ENCODE data around the gene KCNAB1.
"Not testable (repeated sequence)": the region's sequence is repeated elsewhere in the genome, so short reads cannot be mapped to it uniquely, and the experiment has no call there.

Gene KCNAB1

GRCh38 chr3:156188757-156189156 lies 68.4 kb downstream of the KCNAB1 start:
- Histone ChIP-seq H3K4me1 (ENCODE audit: control insufficient read depth, insufficient read depth, low read length, poor library complexity, severe bottlenecking) (no peaks in the 10 kb centered on the region), H3K4me3 (ENCODE audit: insufficient read depth, low read depth, low read length, poor library complexity, severe bottlenecking) (no peak overlapping the region), H3K36me3 (ENCODE audit: control insufficient read depth, insufficient read depth, low read length) (no peaks in the 10 kb centered on the region), H3K9me3 (ENCODE audit: control insufficient read depth, low read length) (no peaks in the 10 kb centered on the region), H3K27me3 (replicated peaks; ENCODE audit: control insufficient read depth, insufficient read depth, low read length, poor library complexity, severe bottlenecking) (no peaks in the 10 kb centered on the region), H3K27ac (ENCODE audit: insufficient read depth, low read length, poor library complexity, severe bottlenecking) (no peak overlapping the region)
- no peak for DNase-seq

- Histone ChIP-seq H3K4me1 (ENCODE audit: control insufficient read depth, insufficient read depth, low read length, poor library complexity, severe bottlenecking) (no peaks in the 10 kb centered on the region), H3K36me3 (ENCODE audit: control insufficient read depth, insufficient read depth, low read length) (no peaks in the 10 kb centered on the region), H3K27ac (ENCODE audit: insufficient read depth, low read length, poor library complexity, severe bottlenecking) (no peak overlapping the region), H3K9me3 (ENCODE audit: control insufficient read depth, low read length) (no peaks in the 10 kb centered on the region), H3K27me3 (replicated peaks; ENCODE audit: control insufficient read depth, insufficient read depth, low read length, poor library complexity, severe bottlenecking) (no peaks in the 10 kb centered on the region), H3K4me3 (ENCODE audit: insufficient read depth, low read depth, low read length, poor library complexity, severe bottlenecking) (no peak overlapping the region)
- DNase-seq: no peak
Observed at GRCh38 chr3:156189927-156190326, 69.5 kb downstream of the KCNAB1 start.

GRCh38 chr3:156194945-156195344 lies 74.6 kb downstream of the KCNAB1 start:
- not testable (repeated sequence) for DNase-seq; H3K36me3 ChIP-seq (ENCODE audit: control insufficient read depth, insufficient read depth, low read length); H3K4me1 ChIP-seq (ENCODE audit: control insufficient read depth, insufficient read depth, low read length, poor library complexity, severe bottlenecking); H3K27me3 ChIP-seq (replicated peaks; ENCODE audit: control insufficient read depth, insufficient read depth, low read length, poor library complexity, severe bottlenecking); H3K9me3 ChIP-seq (ENCODE audit: control insufficient read depth, low read length); H3K4me3 ChIP-seq (ENCODE audit: insufficient read depth, low read depth, low read length, poor library complexity, severe bottlenecking); H3K27ac ChIP-seq (ENCODE audit: insufficient read depth, low read length, poor library complexity, severe bottlenecking)

GRCh38 chr3:156197152-156197551 lies 76.8 kb downstream of the KCNAB1 start:
- H3K9me3 ChIP-seq (ENCODE audit: control insufficient read depth, low read length); H3K36me3 ChIP-seq (ENCODE audit: control insufficient read depth, insufficient read depth, low read length); H3K4me1 ChIP-seq (ENCODE audit: control insufficient read depth, insufficient read depth, low read length, poor library complexity, severe bottlenecking); H3K27ac ChIP-seq (ENCODE audit: insufficient read depth, low read length, poor library complexity, severe bottlenecking); H3K4me3 ChIP-seq (ENCODE audit: insufficient read depth, low read depth, low read length, poor library complexity, severe bottlenecking); H3K27me3 ChIP-seq (replicated peaks; ENCODE audit: control insufficient read depth, insufficient read depth, low read length, poor library complexity, severe bottlenecking); DNase-seq: not testable (repeated sequence)

GRCh38 chr3:156201411-156202405 lies 81.3 kb downstream of the KCNAB1 start:
- DNase-seq: no peak
- Histone ChIP-seq H3K4me3 (ENCODE audit: insufficient read depth, low read depth, low read length, poor library complexity, severe bottlenecking) (no peak overlapping the region), H3K27me3 (replicated peaks; ENCODE audit: control insufficient read depth, insufficient read depth, low read length, poor library complexity, severe bottlenecking) (peaks cover 3% of the 10 kb centered on the region), H3K9me3 (ENCODE audit: control insufficient read depth, low read length) (no peaks in the 10 kb centered on the region), H3K36me3 (ENCODE audit: control insufficient read depth, insufficient read depth, low read length) (no peaks in the 10 kb centered on the region), H3K27ac (ENCODE audit: insufficient read depth, low read length, poor library complexity, severe bottlenecking) (no peak overlapping the region), H3K4me1 (ENCODE audit: control insufficient read depth, insufficient read depth, low read length, poor library complexity, severe bottlenecking) (no peaks in the 10 kb centered on the region)

- H3K36me3 ChIP-seq (ENCODE audit: control insufficient read depth, insufficient read depth, low read length): no peaks in the 10 kb centered on the region
- H3K27ac ChIP-seq (ENCODE audit: insufficient read depth, low read length, poor library complexity, severe bottlenecking): no peak overlapping the region
- H3K4me3 ChIP-seq (ENCODE audit: insufficient read depth, low read depth, low read length, poor library complexity, severe bottlenecking): no peak overlapping the region
- H3K4me1 ChIP-seq (ENCODE audit: control insufficient read depth, insufficient read depth, low read length, poor library complexity, severe bottlenecking): no peaks in the 10 kb centered on the region
- peaks cover 3% of the 10 kb centered on the region for H3K27me3 ChIP-seq (replicated peaks; ENCODE audit: control insufficient read depth, insufficient read depth, low read length, poor library complexity, severe bottlenecking)
- H3K9me3 ChIP-seq (ENCODE audit: control insufficient read depth, low read length): no peaks in the 10 kb centered on the region
- DNase-seq: no peak
Observed at GRCh38 chr3:156206157-156206556, 85.8 kb downstream of the KCNAB1 start.

GRCh38 chr3:156207802-156208685 lies 87.7 kb downstream of the KCNAB1 start:
- no peaks in the 10 kb centered on the region for H3K27me3 ChIP-seq (replicated peaks; ENCODE audit: control insufficient read depth, insufficient read depth, low read length, poor library complexity, severe bottlenecking)
- no peaks in the 10 kb centered on the region for H3K4me1 ChIP-seq (ENCODE audit: control insufficient read depth, insufficient read depth, low read length, poor library complexity, severe bottlenecking)
- no peaks in the 10 kb centered on the region for H3K36me3 ChIP-seq (ENCODE audit: control insufficient read depth, insufficient read depth, low read length)
- H3K27ac ChIP-seq (ENCODE audit: insufficient read depth, low read length, poor library complexity, severe bottlenecking): no peak overlapping the region
- no peak for DNase-seq
- H3K4me3 ChIP-seq (ENCODE audit: insufficient read depth, low read depth, low read length, poor library complexity, severe bottlenecking): no peak overlapping the region
- H3K9me3 ChIP-seq (ENCODE audit: control insufficient read depth, low read length): no peaks in the 10 kb centered on the region

GRCh38 chr3:156209631-156210335 lies 89.4 kb downstream of the KCNAB1 start:
- Histone ChIP-seq H3K27me3 (replicated peaks; ENCODE audit: control insufficient read depth, insufficient read depth, low read length, poor library complexity, severe bottlenecking) (no peaks in the 10 kb centered on the region), H3K4me3 (ENCODE audit: insufficient read depth, low read depth, low read length, poor library complexity, severe bottlenecking) (no peak overlapping the region), H3K9me3 (ENCODE audit: control insufficient read depth, low read length) (no peaks in the 10 kb centered on the region), H3K27ac (ENCODE audit: insufficient read depth, low read length, poor library complexity, severe bottlenecking) (no peak overlapping the region), H3K4me1 (ENCODE audit: control insufficient read depth, insufficient read depth, low read length, poor library complexity, severe bottlenecking) (no peaks in the 10 kb centered on the region), H3K36me3 (ENCODE audit: control insufficient read depth, insufficient read depth, low read length) (no peaks in the 10 kb centered on the region)
- no peak for DNase-seq

- Histone ChIP-seq H3K9me3 (ENCODE audit: control insufficient read depth, low read length) (no peaks in the 10 kb centered on the region), H3K27me3 (replicated peaks; ENCODE audit: control insufficient read depth, insufficient read depth, low read length, poor library complexity, severe bottlenecking) (no peaks in the 10 kb centered on the region), H3K4me1 (ENCODE audit: control insufficient read depth, insufficient read depth, low read length, poor library complexity, severe bottlenecking) (no peaks in the 10 kb centered on the region), H3K36me3 (ENCODE audit: control insufficient read depth, insufficient read depth, low read length) (no peaks in the 10 kb centered on the region), H3K4me3 (ENCODE audit: insufficient read depth, low read depth, low read length, poor library complexity, severe bottlenecking) (no peak overlapping the region), H3K27ac (ENCODE audit: insufficient read depth, low read length, poor library complexity, severe bottlenecking) (no peak overlapping the region)
- DNase-seq: no peak
Observed at GRCh38 chr3:156211583-156211982, 91.2 kb downstream of the KCNAB1 start.
